HepG2 (cell line): ENCODE data around the gene HS3ST5. TPM values are rescaled to one million over a fixed set of nuclear protein-coding genes. Genes with fewer than 3 reads are reported as not detected.
A peak's percentile ranks its signal among the peaks of the same experiment; 100 is the strongest.

ENCODE experiments used
- FOSL1 ChIP-seq: sonication (generic); formaldehyde crosslinking; IDR thresholded peaks from 2 replicates; pipeline ENCODE4 v1.9.0; 2021; ENCODE audit warnings: missing genetic modification reagents, borderline replicate concordance
- HNRNPK ChIP-seq: fragments of 200-400 bp; formaldehyde crosslinking; IDR thresholded peaks from 2 replicates; pipeline ENCODE4 v1.6.1; 2018; ENCODE audit warnings: low read length, low read depth, moderate library complexity, mild to moderate bottlenecking; ENCODE audit not compliant: poor library complexity, severe bottlenecking
- KLF11 ChIP-seq: IDR thresholded peaks from 2 replicates; pipeline ENCODE4 v1.6.1; 2016; ENCODE audit warnings: missing compliant biosample characterization
- MED1 ChIP-seq: sonication (generic); formaldehyde crosslinking; IDR thresholded peaks from 2 replicates; pipeline ENCODE4 v1.4.0; 2020; ENCODE audit warnings: missing genetic modification reagents
- MLLT10 ChIP-seq: sonication (generic); formaldehyde crosslinking; IDR thresholded peaks from 2 replicates; pipeline ENCODE4 v1.4.0; 2020; ENCODE audit warnings: missing genetic modification reagents
- NCOR1 ChIP-seq: fragments of 200-600 bp; sonication (generic); IDR thresholded peaks from 2 replicates; pipeline ENCODE4 v1.7.0; 2017; ENCODE audit warnings: antibody characterized with exemption, low read length, borderline replicate concordance
- PLRG1 ChIP-seq: fragments of 450-650 bp; conservative IDR thresholded peaks from 2 replicates; pipeline ENCODE4 v1.6.1; 2016
- RFX3 ChIP-seq: IDR thresholded peaks from 2 replicates; pipeline ENCODE4 v1.6.1; 2016; ENCODE audit warnings: missing biosample characterization, missing genetic modification reagents
- RFX5 ChIP-seq: IDR thresholded peaks from 2 replicates; pipeline ENCODE4 v1.6.1; 2011; ENCODE audit warnings: low read depth, low read length, improper control_type of control experiment
- RFXANK ChIP-seq: IDR thresholded peaks from 2 replicates; pipeline ENCODE4 v1.6.1; 2016
- SMC3 ChIP-seq: IDR thresholded peaks from 2 replicates; pipeline ENCODE4 v1.6.1; 2011; ENCODE audit warnings: low read length, improper control_type of control experiment
- SMYD3 ChIP-seq: sonication (generic); formaldehyde crosslinking; IDR thresholded peaks from 2 replicates; pipeline ENCODE4 v1.8.1; 2023; ENCODE audit warnings: mild to moderate bottlenecking, missing genetic modification reagents
- SOX13 ChIP-seq, 3 experiments: fragments of 450-650 bp in 1 of 3; sonication (generic) in 1 of 3; formaldehyde crosslinking in 1 of 3; IDR thresholded peaks in 2 of 3; conservative IDR thresholded peaks in 1 of 3; 2 replicates each; pipeline versions ENCODE4 v1.5.0 to v1.6.1; 2016 to 2020; ENCODE audit warnings: antibody characterized with exemption in 1 of 3, mild to moderate bottlenecking in 1 of 3, missing compliant biosample characterization in 1 of 3, missing genetic modification reagents in 1 of 3, moderate library complexity in 1 of 3
- TCF12 ChIP-seq, 2 experiments: fragments of 450-650 bp in 1 of 2; sonication (generic) in 1 of 2; formaldehyde crosslinking in 1 of 2; IDR thresholded peaks; 2 replicates each; pipeline versions ENCODE4 v1.6.1 to v1.8.0; 2017 to 2022; ENCODE audit warnings: antibody characterized with exemption in 1 of 2, mild to moderate bottlenecking in 1 of 2, missing genetic modification reagents in 1 of 2, moderate library complexity in 1 of 2
- ZFP36L1 ChIP-seq: sonication (generic); formaldehyde crosslinking; IDR thresholded peaks from 2 replicates; pipeline ENCODE4 v1.8.0; 2022; ENCODE audit warnings: mild to moderate bottlenecking, missing genetic modification reagents, moderate library complexity
- ZNF263 ChIP-seq: sonication (generic); formaldehyde crosslinking; IDR thresholded peaks from 2 replicates; pipeline ENCODE4 v1.4.0; 2020; ENCODE audit warnings: missing genetic modification reagents
- ZNF335 ChIP-seq: sonication (generic); formaldehyde crosslinking; IDR thresholded peaks from 2 replicates; pipeline ENCODE4 v1.4.0; 2020; ENCODE audit warnings: missing genetic modification reagents
- ZNF337 ChIP-seq: sonication (generic); formaldehyde crosslinking; IDR thresholded peaks from 2 replicates; pipeline ENCODE4 v1.5.1; 2020; ENCODE audit warnings: missing genetic modification reagents, low read depth, mild to moderate bottlenecking, borderline replicate concordance
- ZNF564 ChIP-seq: sonication (generic); formaldehyde crosslinking; IDR thresholded peaks from 2 replicates; pipeline ENCODE4 v1.8.1; 2023; ENCODE audit warnings: mild to moderate bottlenecking, missing genetic modification reagents
- ZNF878 ChIP-seq: sonication (generic); formaldehyde crosslinking; IDR thresholded peaks from 2 replicates; pipeline ENCODE4 v1.8.1; 2023; ENCODE audit warnings: mild to moderate bottlenecking, missing genetic modification reagents, moderate library complexity
- ZSCAN22 ChIP-seq: sonication (generic); formaldehyde crosslinking; IDR thresholded peaks from 2 replicates; pipeline ENCODE4 v1.4.0; 2020; ENCODE audit warnings: mild to moderate bottlenecking, missing genetic modification reagents
- polyA plus RNA-seq, 8 experiments: library from polyadenylated mRNA; depleted of rRNA in 3 of 8; stranded (reverse) in 7 of 8; unstranded in 1 of 8; fragments of >200 nt; fragmentation: Illumina TruSeq in 4 of 8; extraction: Trizol in 4 of 8; gene quantifications; 2 replicates each; pipeline versions ENCODE4 v1.2.1 to v1.2.3, GENCODE V29; 2011 to 2016; ENCODE audit warnings: low read depth in 4 of 8, missing spikeins in 1 of 8, mixed read lengths in 1 of 8; ENCODE audit not compliant: insufficient read depth in 1 of 8
- total RNA-seq, 5 experiments: library from RNA; depleted of rRNA; stranded (reverse); fragments of >200 nt; fragmentation: Illumina TruSeq; extraction: Trizol; gene quantifications; 2 replicates each; pipeline ENCODE4 v1.2.3, GENCODE V29; 2016; ENCODE audit warnings: low read depth in 1 of 5
- TF ChIP-seq, protein P1 (sequence below): sonication (generic); formaldehyde crosslinking; IDR thresholded peaks from 2 replicates; pipeline ENCODE4 v1.9.0; 2021; ENCODE audit warnings: missing genetic modification reagents, borderline replicate concordance
- TF ChIP-seq, protein P2 (sequence below): sonication (generic); formaldehyde crosslinking; IDR thresholded peaks from 2 replicates; pipeline ENCODE4 v1.4.0; 2020; ENCODE audit warnings: missing genetic modification reagents
- TF ChIP-seq, protein P3 (sequence below): sonication (generic); formaldehyde crosslinking; IDR thresholded peaks from 2 replicates; pipeline ENCODE4 v1.4.0; 2020; ENCODE audit warnings: mild to moderate bottlenecking, low read depth, missing genetic modification reagents

HS3ST5 gene
- total and polyA plus RNA-seq, 2 of the 13 experiments (the other 11 are each of a cell fraction or from before 2014, with no cell fraction given), result 1.1 to 1.6 TPM

DNA sequence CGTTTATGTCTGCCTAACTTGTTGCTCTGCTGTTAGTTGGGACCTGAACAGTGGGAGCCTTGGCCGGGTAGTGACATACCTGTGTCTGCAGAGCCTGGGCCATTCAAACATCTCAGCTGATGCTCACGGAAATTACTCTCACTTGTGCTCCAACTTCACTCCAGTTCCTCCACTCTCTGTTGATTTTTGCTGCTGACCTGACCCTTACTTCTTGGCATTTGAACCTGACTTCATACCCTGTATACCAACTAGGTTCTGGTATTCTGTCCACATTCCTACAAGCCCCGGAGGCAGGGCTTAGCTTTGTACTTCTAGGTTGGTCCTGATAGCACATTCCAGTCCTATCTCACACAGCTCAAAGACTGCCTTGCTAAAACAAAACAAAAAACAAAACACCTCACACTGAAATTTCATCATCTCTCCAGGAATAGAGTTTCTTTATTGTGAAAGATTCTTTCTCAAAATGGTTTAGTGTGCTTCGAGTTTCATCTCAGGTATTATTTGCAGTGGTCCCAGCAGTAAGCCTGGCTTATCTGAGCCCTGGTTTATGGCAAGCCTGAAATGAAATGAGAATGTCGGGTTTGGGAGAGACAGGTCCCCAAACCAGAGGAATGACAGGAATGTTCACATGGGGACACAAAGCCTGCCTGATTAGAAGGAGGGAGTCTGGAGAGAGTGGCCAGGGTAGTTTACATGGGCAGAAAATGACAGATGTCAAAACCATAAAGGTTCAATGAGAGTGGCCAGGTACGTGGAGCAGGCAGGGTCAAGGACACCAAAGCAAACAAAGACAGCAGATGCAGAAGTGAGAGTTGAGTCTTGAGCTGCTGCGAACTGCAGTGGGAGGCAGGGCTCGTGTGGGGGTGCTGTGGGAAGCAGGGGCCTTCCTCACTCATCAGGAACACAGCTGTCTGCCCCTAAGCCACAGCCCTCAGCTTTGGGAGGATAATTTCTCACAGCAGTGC lies 197.7 kb downstream of the HS3ST5 start (continued):
- TF ChIP-seq, protein P1, sequence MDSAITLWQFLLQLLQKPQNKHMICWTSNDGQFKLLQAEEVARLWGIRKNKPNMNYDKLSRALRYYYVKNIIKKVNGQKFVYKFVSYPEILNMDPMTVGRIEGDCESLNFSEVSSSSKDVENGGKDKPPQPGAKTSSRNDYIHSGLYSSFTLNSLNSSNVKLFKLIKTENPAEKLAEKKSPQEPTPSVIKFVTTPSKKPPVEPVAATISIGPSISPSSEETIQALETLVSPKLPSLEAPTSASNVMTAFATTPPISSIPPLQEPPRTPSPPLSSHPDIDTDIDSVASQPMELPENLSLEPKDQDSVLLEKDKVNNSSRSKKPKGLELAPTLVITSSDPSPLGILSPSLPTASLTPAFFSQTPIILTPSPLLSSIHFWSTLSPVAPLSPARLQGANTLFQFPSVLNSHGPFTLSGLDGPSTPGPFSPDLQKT (CRISPR knock-in tag), result no peak
- TF ChIP-seq HNRNPK (no peak), PLRG1 (no peak), SMC3 (no peak; the same call in 1 of the 2 replicates), RFXANK (CRISPR knock-in tag) (no peak), ZFP36L1 (no peak), ZNF263 (CRISPR knock-in tag) (no peak), SOX13 (IDR thresholded peaks at IDR 0.05) (peak; percentile 44), SOX13 (CRISPR knock-in tag; conservative IDR thresholded peaks at IDR 0.05 in 1 of 2, IDR thresholded peaks at IDR 0.05 in 1 of 2) (peak in 1 of 2 experiments; percentile 86; a peak in 2 of 4 replicates), ZSCAN22 (CRISPR knock-in tag) (no peak), TCF12 (IDR thresholded peaks at IDR 0.05) (no peak), TCF12 (CRISPR knock-in tag; IDR thresholded peaks at IDR 0.05) (no peak), NCOR1 (peak; percentile 74; the same call in 1 of the 2 replicates), MED1 (CRISPR knock-in tag) (peak; percentile 92), FOSL1 (no peak), ZNF335 (no peak), ZNF337 (no peak), MLLT10 (no peak), RFX5 (no peak), ZNF878 (CRISPR knock-in tag) (no peak), SMYD3 (CRISPR knock-in tag) (no peak), ZNF564 (CRISPR knock-in tag) (0 out of 2 replicates have a peak, but pooled peaks have one; percentile 30), KLF11 (no peak), RFX3 (CRISPR knock-in tag) (no peak)
- TF ChIP-seq, protein P2, sequence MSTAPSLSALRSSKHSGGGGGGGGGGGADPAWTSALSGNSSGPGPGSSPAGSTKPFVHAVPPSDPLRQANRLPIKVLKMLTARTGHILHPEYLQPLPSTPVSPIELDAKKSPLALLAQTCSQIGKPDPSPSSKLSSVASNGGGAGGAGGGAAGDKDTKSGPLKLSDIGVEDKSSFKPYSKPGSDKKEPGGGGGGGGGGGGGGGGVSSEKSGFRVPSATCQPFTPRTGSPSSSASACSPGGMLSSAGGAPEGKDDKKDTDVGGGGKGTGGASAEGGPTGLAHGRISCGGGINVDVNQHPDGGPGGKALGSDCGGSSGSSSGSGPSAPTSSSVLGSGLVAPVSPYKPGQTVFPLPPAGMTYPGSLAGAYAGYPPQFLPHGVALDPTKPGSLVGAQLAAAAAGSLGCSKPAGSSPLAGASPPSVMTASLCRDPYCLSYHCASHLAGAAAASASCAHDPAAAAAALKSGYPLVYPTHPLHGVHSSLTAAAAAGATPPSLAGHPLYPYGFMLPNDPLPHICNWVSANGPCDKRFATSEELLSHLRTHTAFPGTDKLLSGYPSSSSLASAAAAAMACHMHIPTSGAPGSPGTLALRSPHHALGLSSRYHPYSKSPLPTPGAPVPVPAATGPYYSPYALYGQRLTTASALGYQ (CRISPR knock-in tag), result no peak; the same call in none of the 2 replicates
- TF ChIP-seq, protein P3, sequence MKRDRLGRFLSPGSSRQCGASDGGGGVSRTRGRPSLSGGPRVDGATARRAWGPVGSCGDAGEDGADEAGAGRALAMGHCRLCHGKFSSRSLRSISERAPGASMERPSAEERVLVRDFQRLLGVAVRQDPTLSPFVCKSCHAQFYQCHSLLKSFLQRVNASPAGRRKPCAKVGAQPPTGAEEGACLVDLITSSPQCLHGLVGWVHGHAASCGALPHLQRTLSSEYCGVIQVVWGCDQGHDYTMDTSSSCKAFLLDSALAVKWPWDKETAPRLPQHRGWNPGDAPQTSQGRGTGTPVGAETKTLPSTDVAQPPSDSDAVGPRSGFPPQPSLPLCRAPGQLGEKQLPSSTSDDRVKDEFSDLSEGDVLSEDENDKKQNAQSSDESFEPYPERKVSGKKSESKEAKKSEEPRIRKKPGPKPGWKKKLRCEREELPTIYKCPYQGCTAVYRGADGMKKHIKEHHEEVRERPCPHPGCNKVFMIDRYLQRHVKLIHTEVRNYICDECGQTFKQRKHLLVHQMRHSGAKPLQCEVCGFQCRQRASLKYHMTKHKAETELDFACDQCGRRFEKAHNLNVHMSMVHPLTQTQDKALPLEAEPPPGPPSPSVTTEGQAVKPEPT (CRISPR knock-in tag), result no peak
